K562 (cell line): ENCODE data around the gene CLEC1A. TPM values are rescaled to one million over a fixed set of nuclear protein-coding genes. Genes with fewer than 3 reads are reported as not detected.
A peak's percentile ranks its signal among the peaks of the same experiment; 100 is the strongest.

Source experiments
- ATAC-seq: fragments of 200-7000 bp; cut with Tn5 transposase; 3 replicates; pipeline ENCODE4 v1.9.1; 2020; ENCODE audit warnings: moderate library complexity
- Bru-seq: library from RNA; stranded (reverse); fragments of 400-500 nt; gene quantifications from one replicate; lab custom pipeline; 2021; lab: Mats Ljungman, UMichigan
- BruChase-seq, 2 experiments: library from RNA; stranded (reverse); fragments of 400-500 nt; gene quantifications; one replicate each; lab custom pipeline; 2021; lab: Mats Ljungman, UMichigan
- BruUV-seq: library from RNA; stranded (reverse); fragments of 400-500 nt; replicated peaks from 2 replicates; lab custom pipeline; 2021; lab: Mats Ljungman, UMichigan
- CTCF ChIA-PET: fragments of 300-600 bp; formaldehyde crosslinking; extraction: SDS; loops from one replicate; lab custom pipeline; 2021; ENCODE audit warnings: low intra/inter-chr PET ratio; lab: Yijun Ruan, JAX
- POLR2A ChIA-PET: fragments of 300-600, 350-650 bp; sonication (Branson Sonifier 250); formaldehyde crosslinking; extraction: SDS; loops from one replicate; lab custom pipeline; 2021; ENCODE audit warnings: antibody characterized with exemption, inconsistent platforms; lab: Yijun Ruan, JAX
- DNase-seq, 4 experiments: peaks; one replicate each; pipeline versions ENCODE4 v3.0.0 to v3.0.0-alpha.2; 2011 to 2018; ENCODE audit warnings: low spot score in 3 of 4, mixed read lengths in 3 of 4; ENCODE audit errors: extremely low read depth in 1 of 4
- FAIRE-seq: peaks from 2 replicates; lab custom pipeline; 2011; peaks lifted over from hg19 to GRCh38; lab: Jason Lieb, UNC
- H2AFZ ChIP-seq: 2 replicates; pipeline ENCODE4 v1.6.0; 2011; ENCODE audit warnings: low read depth, low read length, control low read depth, inconsistent platforms
- H3K27ac ChIP-seq: fragments of 200-600 bp; 3 replicates; pipeline ENCODE4 v1.8.0; 2011; ENCODE audit warnings: low read depth, mild to moderate bottlenecking, control low read depth, inconsistent platforms, low read length, moderate library complexity, mixed read lengths; ENCODE audit errors: extremely low read depth
- H3K27me3 ChIP-seq, 2 experiments: fragments of 300-600 bp in 1 of 2; 2 replicates in 1 of 2; 3 replicates in 1 of 2; pipeline versions ENCODE4 v1.6.0 to v1.8.0; 2011; ENCODE audit warnings: inconsistent platforms in 2 of 2, low read length in 2 of 2, mild to moderate bottlenecking in 1 of 2, mixed read lengths in 1 of 2, moderate library complexity in 1 of 2; ENCODE audit not compliant: control insufficient read depth in 2 of 2, insufficient read depth in 2 of 2
- H3K36me3 ChIP-seq: fragments of 300-600 bp; 3 replicates; pipeline ENCODE4 v1.8.0; 2011; ENCODE audit warnings: mild to moderate bottlenecking, low read length, inconsistent platforms; ENCODE audit not compliant: control insufficient read depth, insufficient read depth
- H3K4me1 ChIP-seq, 2 experiments: fragments of 200-600 bp in 1 of 2; replicated peaks in 1 of 2; 2 replicates in 1 of 2; 3 replicates in 1 of 2; pipeline versions ENCODE4 v1.5.1 to v1.8.0; 2011; ENCODE audit warnings: inconsistent platforms in 2 of 2, low read length in 2 of 2, mild to moderate bottlenecking in 1 of 2, mixed read lengths in 1 of 2, moderate library complexity in 1 of 2; ENCODE audit not compliant: control insufficient read depth in 2 of 2, insufficient read depth in 2 of 2
- H3K4me2 ChIP-seq: 2 replicates; pipeline ENCODE4 v1.6.1; 2011; ENCODE audit warnings: low read length, control low read depth, inconsistent platforms, mixed read lengths; ENCODE audit not compliant: insufficient read depth
- H3K4me3 ChIP-seq: fragments of 200-600 bp; sonication (generic), shearing (Covaris generic); 2 replicates; pipeline ENCODE4 v1.5.1; 2016; ENCODE audit warnings: control low read depth, inconsistent platforms
- H3K79me2 ChIP-seq: fragments of 200-600 bp; 3 replicates; pipeline ENCODE4 v1.8.0; 2011; ENCODE audit warnings: low read length, inconsistent platforms; ENCODE audit not compliant: control insufficient read depth, insufficient read depth
- H3K9ac ChIP-seq, 2 experiments: 2 replicates each; pipeline versions ENCODE4 v1.6.0 to v1.6.1; 2011; ENCODE audit warnings: low read depth in 2 of 2, low read length in 2 of 2, control low read depth in 1 of 2, inconsistent platforms in 1 of 2, mild to moderate bottlenecking in 1 of 2, mixed read lengths in 1 of 2; ENCODE audit not compliant: insufficient read depth in 1 of 2
- H3K9me1 ChIP-seq: one replicate; pipeline ENCODE4 v1.6.0; 2011; ENCODE audit warnings: inconsistent platforms, mild to moderate bottlenecking, low read length, moderate library complexity; ENCODE audit not compliant: control insufficient read depth, insufficient read depth
- H3K9me3 ChIP-seq: replicated peaks from 2 replicates; pipeline ENCODE4 v1.5.1; 2011; ENCODE audit warnings: low read depth, low read length, inconsistent platforms; ENCODE audit not compliant: control insufficient read depth, insufficient read depth
- H4K20me1 ChIP-seq: replicated peaks from 2 replicates; pipeline ENCODE4 v1.6.1; 2011; ENCODE audit warnings: low read length, inconsistent platforms, mixed read lengths; ENCODE audit not compliant: control insufficient read depth, insufficient read depth
- GABPB1 ChIP-seq: sonication (generic); formaldehyde crosslinking; IDR thresholded peaks from 2 replicates; pipeline ENCODE4 v1.8.0; 2022; ENCODE audit warnings: mild to moderate bottlenecking, missing genetic modification reagents
- TAF1 ChIP-seq: IDR thresholded peaks from 2 replicates; pipeline ENCODE4 v1.6.1; 2011; ENCODE audit warnings: mild to moderate bottlenecking, low read length, moderate library complexity; ENCODE audit not compliant: insufficient read depth, control insufficient read depth, severe bottlenecking; ENCODE audit errors: extremely low read depth
- TRIM24 ChIP-seq, 2 experiments: fragments of 450-650 bp; IDR thresholded peaks; 2 replicates each; pipeline ENCODE4 v1.6.1; 2016
- ZNF551 ChIP-seq: fragments of 250-450 bp; sonication (Bioruptor Pico); IDR thresholded peaks from 2 replicates; pipeline ENCODE4 v1.5.0; 2021; ENCODE audit warnings: mild to moderate bottlenecking, moderate library complexity
- WGBS: fragments of 100-300 bp; shearing (Covaris generic); methylation state at CpG from one replicate; pipeline ENCODE4 v1.1.6; 2016; ENCODE audit warnings: low coverage, mixed read lengths; ENCODE audit not compliant: insufficient coverage; ENCODE audit errors: missing lambda C conversion rate; 5-methylcytosine and 5-hydroxymethylcytosine counted together
- in situ Hi-C: fragments of 300-500 bp; cut with MboI; formaldehyde crosslinking; loops from 4 replicates; pipeline ENCODE4 v1.15.0; 2018; ENCODE audit warnings: inconsistent platforms, mixed read lengths
- intact Hi-C: fragments of 100-400 bp; cut with micrococcal nuclease; formaldehyde crosslinking; loops from 2 replicates; pipeline ENCODE4 v1.14.2; 2022
- long read RNA-seq, 3 experiments: library from polyadenylated mRNA in 2 of 3; library from RNA in 1 of 3; unstranded in 2 of 3; stranded (forward) in 1 of 3; transcript quantifications; one replicate each; pipeline ENCODE4 v2.0.0, GENCODE V29; 2019 to 2022
- polyA minus RNA-seq, 3 experiments: library from RNA; depleted of rRNA, polyadenylated mRNA; stranded (reverse); fragments of >200 nt; gene quantifications; 2 replicates each; pipeline ENCODE4 v1.2.3, GENCODE V29; 2011
- polyA plus RNA-seq, 8 experiments: library from polyadenylated mRNA; depleted of rRNA in 4 of 8; stranded (reverse) in 5 of 8; unstranded in 3 of 8; fragments of >200 nt; fragmentation: Nextera tagmentation in 2 of 8; fragmentation: Illumina TruSeq in 1 of 8; extraction: Ambion mirVana in 2 of 8; extraction: Trizol in 1 of 8; gene quantifications; 2 replicates each; pipeline versions ENCODE4 v1.2.1 to v1.2.3, GENCODE V29; 2011 to 2014; ENCODE audit warnings: inconsistent platforms in 1 of 8, missing spikeins in 1 of 8
- total RNA-seq, 7 experiments: library from RNA; depleted of rRNA in 6 of 7; stranded (reverse); fragments of >200 nt in 6 of 7; fragmentation: Illumina TruSeq in 2 of 7; extraction: Trizol in 2 of 7; gene quantifications; 2 replicates each; pipeline versions ENCODE4 v1.2.1 to v1.2.3, GENCODE V29; 2011 to 2021; ENCODE audit warnings: low replicate concordance in 1 of 7
- TF ChIP-seq, protein P1 (sequence below): IDR thresholded peaks from 2 replicates; pipeline ENCODE4 v1.6.1; 2011; ENCODE audit not compliant: insufficient read length; ENCODE audit errors: extremely low read depth

CLEC1A gene, protein sequence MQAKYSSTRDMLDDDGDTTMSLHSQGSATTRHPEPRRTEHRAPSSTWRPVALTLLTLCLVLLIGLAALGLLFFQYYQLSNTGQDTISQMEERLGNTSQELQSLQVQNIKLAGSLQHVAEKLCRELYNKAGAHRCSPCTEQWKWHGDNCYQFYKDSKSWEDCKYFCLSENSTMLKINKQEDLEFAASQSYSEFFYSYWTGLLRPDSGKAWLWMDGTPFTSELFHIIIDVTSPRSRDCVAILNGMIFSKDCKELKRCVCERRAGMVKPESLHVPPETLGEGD
- total RNA-seq (2011; cell fraction: chromatin; rRNA removed; ENCODE audit: low replicate concordance) = not detected in 2 replicates
- not detected in 2 replicates for total RNA-seq (2011; cell fraction: nucleolus; rRNA removed)
- not detected in 2 replicates for total RNA-seq (2011; cell fraction: nucleoplasm; rRNA removed)
- total RNA-seq (2014; rRNA removed) (not detected in 2 replicates), total RNA-seq (2014; rRNA removed; fragmentation: Illumina TruSeq; extraction: Trizol) (not detected in 2 replicates), total RNA-seq (2015; rRNA removed; fragmentation: Illumina TruSeq; extraction: Trizol) (not detected in 2 replicates), total RNA-seq (2021) (not detected in 2 replicates), polyA plus RNA-seq (2011; rRNA removed) (not detected in 2 replicates), polyA plus RNA-seq (2014; fragmentation: Illumina TruSeq; extraction: Trizol) (not detected in 2 replicates), polyA plus RNA-seq (2014; fragmentation: Nextera tagmentation; extraction: Ambion mirVana) (under 1 TPM in 1 of 2 experiments, not detected in 1; 0.04 TPM), polyA plus RNA-seq (2014; rRNA removed) (not detected in 2 replicates), polyA minus RNA-seq (2011; rRNA and poly(A)+ RNA removed) (not detected in 2 replicates), Bru-seq, nascent RNA (percentile 7 among the genes with signal in this experiment), BruChase-seq, experiment 1, labeled RNA remaining after a 2-hour chase (percentile 9 among the genes with signal in this experiment), BruChase-seq, experiment 2, labeled RNA remaining after a 6-hour chase (percentile 6 among the genes with signal in this experiment)
- polyA plus RNA-seq (2011; cell fraction: cytosol; rRNA removed) = not detected in 2 replicates
- 0.07 TPM in 1 of 2 replicates, not detected in the other for polyA plus RNA-seq (2011; cell fraction: nucleus; rRNA removed)
- not detected in 2 replicates for polyA plus RNA-seq (2012)
- not detected in 2 replicates for polyA minus RNA-seq (2011; cell fraction: cytosol; rRNA and poly(A)+ RNA removed)
- not detected in 2 replicates for polyA minus RNA-seq (2011; cell fraction: nucleus; rRNA and poly(A)+ RNA removed)
- long read RNA-seq, experiment 1 = 0 reads
- long read RNA-seq, experiment 2 = 0 reads
- long read RNA-seq, experiment 3 = 0 reads

DNA sequence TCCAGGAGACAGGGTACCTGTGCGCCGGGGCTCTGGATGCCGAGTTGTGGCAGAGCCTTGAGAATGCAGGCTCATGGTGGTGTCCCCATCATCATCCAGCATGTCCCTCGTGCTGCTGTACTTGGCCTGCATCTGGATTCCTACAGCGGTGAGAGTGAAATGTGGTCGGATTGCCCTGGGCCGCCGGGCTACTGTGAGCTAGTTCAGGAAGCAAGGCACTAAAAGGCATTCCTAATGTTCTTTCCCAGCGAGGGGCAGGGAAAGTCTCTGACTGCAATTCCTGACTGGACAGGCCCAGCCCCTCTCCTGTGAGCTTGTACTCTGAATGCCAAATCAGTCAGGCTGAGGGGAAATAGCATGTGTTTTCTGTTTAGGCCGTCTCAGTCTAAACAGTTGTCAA is at the start of gene CLEC1A:
TSS of gene CLEC1A (minus strand) at position 195 of the 400 bp plus-strand sequence. CDS start at position 132, 63 bp downstream.
- ATAC-seq (no peak), FAIRE-seq (no peak), DNase-seq (no peak)
- H3K9me1 ChIP-seq = no peaks in the 10 kb centered on the region
- in situ Hi-C loops (no loop called here), intact Hi-C loops (no loop called here)
- H2AFZ ChIP-seq = no peak within 1 kb of the TSS
- BruUV-seq = no TSS peak
- peaks cover 0 to 6% of the 10 kb centered on the region in 2 experiments; a peak in 1 of 5 replicates for H3K27me3 ChIP-seq
- no peaks in the 10 kb centered on the region for H3K36me3 ChIP-seq
- no peak within 1 kb of the TSS for H3K4me3 ChIP-seq
- H3K4me1 ChIP-seq = no peaks in the 10 kb centered on the region
- WGBS = 2% methylated on average over 8 of the region's 10 CpGs
- no peaks in the 10 kb centered on the region for H4K20me1 ChIP-seq
- TF ChIP-seq TAF1 (no peak), TRIM24 (IDR thresholded peaks at IDR 0.05) (no peak), ZNF551 (no peak), GABPB1 (CRISPR knock-in tag) (no peak)
- TF ChIP-seq, protein P1, sequence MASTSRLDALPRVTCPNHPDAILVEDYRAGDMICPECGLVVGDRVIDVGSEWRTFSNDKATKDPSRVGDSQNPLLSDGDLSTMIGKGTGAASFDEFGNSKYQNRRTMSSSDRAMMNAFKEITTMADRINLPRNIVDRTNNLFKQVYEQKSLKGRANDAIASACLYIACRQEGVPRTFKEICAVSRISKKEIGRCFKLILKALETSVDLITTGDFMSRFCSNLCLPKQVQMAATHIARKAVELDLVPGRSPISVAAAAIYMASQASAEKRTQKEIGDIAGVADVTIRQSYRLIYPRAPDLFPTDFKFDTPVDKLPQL = no peak
- H3K4me2 ChIP-seq = no peak within 1 kb of the TSS
- ChIA-PET POLR2A (no interaction called here), CTCF (no interaction called here)
- no peak within 1 kb of the TSS for H3K27ac ChIP-seq
- H3K9me3 ChIP-seq = no peaks in the 10 kb centered on the region
- H3K79me2 ChIP-seq = no peaks in the 10 kb centered on the region
- no peak within 1 kb of the TSS for H3K9ac ChIP-seq
